ENCODE measurements around the gene MAMDC2. TPM values are rescaled to one million over a fixed set of nuclear protein-coding genes. Genes with fewer than 3 reads are reported as not detected.

The MAMDC2 gene
- polyA plus RNA-seq, 1 donor, result 6.9 TPM

GRCh38 chr9:70134360-70134759 lies 90.7 kb downstream of the MAMDC2 start:
- no peak for DNase-seq (ENCODE audit: low read depth)

- DNase-seq (ENCODE audit: low read depth), result no peak
These were observed 91.5 kb downstream of the MAMDC2 start for GRCh38 chr9:70135176-70135575.

GRCh38 chr9:70136632-70137031 lies 93.0 kb downstream of the MAMDC2 start:
- DNase-seq (ENCODE audit: low read depth), result no peak

- DNase-seq (ENCODE audit: low read depth), result no peak
These were observed 93.9 kb downstream of the MAMDC2 start for GRCh38 chr9:70137577-70137976.

GRCh38 chr9:70142101-70142500 lies 98.5 kb downstream of the MAMDC2 start:
- no peak for DNase-seq (ENCODE audit: low read depth)

GRCh38 chr9:70143394-70144130 lies 99.9 kb downstream of the MAMDC2 start:
- DNase-seq (ENCODE audit: low read depth), result no peak

- no peak for DNase-seq (ENCODE audit: low read depth)
These were observed 100.5 kb downstream of the MAMDC2 start for GRCh38 chr9:70144131-70144503.

- no peak for DNase-seq (ENCODE audit: low read depth)
These were observed 102.3 kb downstream of the MAMDC2 start for GRCh38 chr9:70145981-70146380.

GRCh38 chr9:70147196-70147595 lies 103.5 kb downstream of the MAMDC2 start:
- DNase-seq (ENCODE audit: low read depth), result no peak

- DNase-seq (ENCODE audit: low read depth), result no peak
These were observed 104.0 kb downstream of the MAMDC2 start for GRCh38 chr9:70147651-70148050.

GRCh38 chr9:70152350-70152749 lies 108.7 kb downstream of the MAMDC2 start:
- no peak for DNase-seq (ENCODE audit: low read depth)

GRCh38 chr9:70156729-70157128 lies 113.1 kb downstream of the MAMDC2 start:
- DNase-seq (ENCODE audit: low read depth), result no peak

- no peak for DNase-seq (ENCODE audit: low read depth)
These were observed 116.0 kb downstream of the MAMDC2 start for GRCh38 chr9:70159630-70160029.

- peak; percentile 70 for DNase-seq (ENCODE audit: low read depth)
These were observed 117.3 kb downstream of the MAMDC2 start for GRCh38 chr9:70160686-70161600.

- DNase-seq (ENCODE audit: low read depth), result no peak
These were observed 121.5 kb downstream of the MAMDC2 start for GRCh38 chr9:70165006-70165602.

GRCh38 chr9:70168521-70168920 lies 124.9 kb downstream of the MAMDC2 start:
- DNase-seq (ENCODE audit: low read depth), result no peak

- DNase-seq (ENCODE audit: low read depth), result no peak
These were observed 125.6 kb downstream of the MAMDC2 start for GRCh38 chr9:70169222-70169621.

GRCh38 chr9:70170151-70170790 lies 126.6 kb downstream of the MAMDC2 start:
- no peak for DNase-seq (ENCODE audit: low read depth)

GRCh38 chr9:70172532-70172931 lies 128.9 kb downstream of the MAMDC2 start:
- no peak for DNase-seq (ENCODE audit: low read depth)

GRCh38 chr9:70177121-70177520 lies 133.5 kb downstream of the MAMDC2 start:
- DNase-seq (ENCODE audit: low read depth), result no peak

GRCh38 chr9:70192707-70193106 lies 149.1 kb downstream of the MAMDC2 start:
- DNase-seq (ENCODE audit: low read depth), result no peak

GRCh38 chr9:70195456-70195855 lies 151.8 kb downstream of the MAMDC2 start:
- DNase-seq (ENCODE audit: low read depth), result no peak

All from forelimb muscle (tissue), 1 donor.